Neutrophil (primary cell): ENCODE data around the gene CSNK1G1.

Experiments
- H3K27ac ChIP-seq: fragments of 200-600 bp; sonication (generic); 2 replicates; pipeline ENCODE4 v1.5.1; 2016; ENCODE audit warnings: mild to moderate bottlenecking, moderate library complexity
- H3K27me3 ChIP-seq: fragments of 200-600 bp; sonication (generic); 2 replicates; pipeline ENCODE4 v1.6.0; 2016; ENCODE audit warnings: mild to moderate bottlenecking
- H3K36me3 ChIP-seq: fragments of 200-600 bp; sonication (generic); 2 replicates; pipeline ENCODE4 v1.5.1; 2017
- H3K4me1 ChIP-seq, 2 experiments: fragments of 200-600 bp in 1 of 2; sonication (generic) in 1 of 2; 1 replicate in 1 of 2; 2 replicates in 1 of 2; pipeline versions ENCODE4 v1.5.1 to v1.6.1; 2013 to 2016; ENCODE audit warnings: low read depth in 1 of 2, low read length in 1 of 2, mild to moderate bottlenecking in 1 of 2, moderate library complexity in 1 of 2; ENCODE audit not compliant: control insufficient read depth in 1 of 2, insufficient read depth in 1 of 2
- H3K4me3 ChIP-seq, 2 experiments: fragments of 200-600 bp in 1 of 2; sonication (generic) in 1 of 2; 1 replicate in 1 of 2; 2 replicates in 1 of 2; pipeline ENCODE4 v1.5.1; 2013 to 2016; ENCODE audit warnings: low read depth in 1 of 2, low read length in 1 of 2, mild to moderate bottlenecking in 1 of 2, moderate library complexity in 1 of 2
- H3K9me3 ChIP-seq: fragments of 200-600 bp; sonication (generic); 2 replicates; pipeline ENCODE4 v1.5.1; 2016
- CTCF ChIP-seq: fragments of 200-600 bp; sonication (generic); IDR thresholded peaks from 2 replicates; pipeline ENCODE4 v1.5.1; 2016; ENCODE audit warnings: antibody characterized with exemption

Gene CSNK1G1

GRCh38 chr15:64211696-64212095 lies 144.3 kb downstream of the CSNK1G1 start:
- peaks cover 42% of the 10 kb centered on the region for H3K36me3 ChIP-seq
- no peaks in the 10 kb centered on the region for H3K27me3 ChIP-seq
- H3K4me1 ChIP-seq: no peaks in the 10 kb centered on the region
- TF ChIP-seq CTCF: no peak
- no peak overlapping the region for H3K27ac ChIP-seq
- no peaks in the 10 kb centered on the region for H3K9me3 ChIP-seq
- H3K4me3 ChIP-seq: no peak overlapping the region

GRCh38 chr15:64210371-64210770 lies 145.6 kb downstream of the CSNK1G1 start:
- Histone ChIP-seq H3K4me3 (no peak overlapping the region), H3K27ac (no peak overlapping the region), H3K27me3 (no peaks in the 10 kb centered on the region), H3K36me3 (peaks cover 32% of the 10 kb centered on the region), H3K9me3 (no peaks in the 10 kb centered on the region), H3K4me1 (no peaks in the 10 kb centered on the region)
- no peak for TF ChIP-seq CTCF

GRCh38 chr15:64209680-64210334 lies 146.2 kb downstream of the CSNK1G1 start:
- Histone ChIP-seq H3K36me3 (peaks cover 33% of the 10 kb centered on the region), H3K27ac (no peak overlapping the region), H3K27me3 (no peaks in the 10 kb centered on the region), H3K4me1 (no peaks in the 10 kb centered on the region), H3K4me3 (no peak overlapping the region), H3K9me3 (no peaks in the 10 kb centered on the region)
- no peak for TF ChIP-seq CTCF

- no peak overlapping the region for H3K4me3 ChIP-seq
- no peak overlapping the region for H3K27ac ChIP-seq
- H3K36me3 ChIP-seq: peaks cover 45% of the 10 kb centered on the region
- no peaks in the 10 kb centered on the region for H3K4me1 ChIP-seq
- no peak for TF ChIP-seq CTCF
- H3K9me3 ChIP-seq: no peaks in the 10 kb centered on the region
- no peaks in the 10 kb centered on the region for H3K27me3 ChIP-seq
Observed at GRCh38 chr15:64205202-64205601, 150.8 kb downstream of the CSNK1G1 start.

- Histone ChIP-seq H3K27ac (no peak overlapping the region), H3K4me3 (no peak overlapping the region), H3K4me1 (no peaks in the 10 kb centered on the region), H3K9me3 (no peaks in the 10 kb centered on the region), H3K27me3 (no peaks in the 10 kb centered on the region), H3K36me3 (peaks cover 46% of the 10 kb centered on the region)
- no peak for TF ChIP-seq CTCF
Observed at GRCh38 chr15:64197425-64197824, 158.5 kb downstream of the CSNK1G1 start.
